ENCODE results near the gene KCNAB1. TPM values are rescaled to one million over a fixed set of nuclear protein-coding genes. Genes with fewer than 3 reads are reported as not detected.

Gene KCNAB1
- total and polyA plus RNA-seq, 10 of the 15 experiments (the other 5 are each of a cell fraction or from before 2014, with no cell fraction given) = 0.11 to 0.69 (median 0.43) TPM; not detected in 6

DNA sequence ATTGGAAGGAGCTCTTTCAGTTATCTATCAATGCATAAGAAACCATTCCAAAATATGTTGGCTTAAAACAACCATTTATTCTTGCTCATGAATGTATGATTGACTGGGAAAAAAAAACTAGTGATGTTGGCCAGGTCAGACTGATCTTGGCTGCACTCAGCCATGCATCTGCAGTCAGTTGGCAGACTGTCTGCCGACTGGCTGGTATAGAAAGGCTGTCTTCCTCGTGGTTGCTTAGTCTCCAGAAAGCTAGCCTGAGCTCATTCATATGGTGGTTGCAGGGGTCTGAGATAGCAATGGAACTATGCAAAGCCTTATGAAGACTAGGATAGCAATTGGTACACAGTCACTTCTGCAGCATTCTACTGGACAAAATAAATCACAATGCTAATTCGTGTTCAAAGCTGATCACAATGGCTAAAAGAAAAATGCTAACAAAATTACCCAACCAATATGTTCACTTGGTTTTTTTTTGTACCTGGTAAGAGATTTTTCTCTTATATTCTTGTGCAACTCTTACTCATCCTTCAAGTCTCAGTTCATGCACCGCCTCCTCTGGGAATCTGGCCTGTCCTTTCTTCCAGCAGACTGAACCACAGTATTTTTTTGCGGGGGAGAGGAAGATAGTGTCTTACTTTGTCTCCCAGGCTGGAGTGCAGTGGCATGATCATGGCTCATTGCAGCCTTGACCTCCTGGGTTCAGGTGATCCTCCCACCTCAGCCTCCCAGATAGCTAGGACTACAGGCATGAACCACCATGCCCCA is 126.8 kb downstream of the KCNAB1 start (continued):
- TF ChIP-seq, protein P1, sequence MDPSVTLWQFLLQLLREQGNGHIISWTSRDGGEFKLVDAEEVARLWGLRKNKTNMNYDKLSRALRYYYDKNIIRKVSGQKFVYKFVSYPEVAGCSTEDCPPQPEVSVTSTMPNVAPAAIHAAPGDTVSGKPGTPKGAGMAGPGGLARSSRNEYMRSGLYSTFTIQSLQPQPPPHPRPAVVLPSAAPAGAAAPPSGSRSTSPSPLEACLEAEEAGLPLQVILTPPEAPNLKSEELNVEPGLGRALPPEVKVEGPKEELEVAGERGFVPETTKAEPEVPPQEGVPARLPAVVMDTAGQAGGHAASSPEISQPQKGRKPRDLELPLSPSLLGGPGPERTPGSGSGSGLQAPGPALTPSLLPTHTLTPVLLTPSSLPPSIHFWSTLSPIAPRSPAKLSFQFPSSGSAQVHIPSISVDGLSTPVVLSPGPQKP (IDR thresholded peaks at IDR 0.05; ENCODE audit: low read depth, low read length) = no peak

DNA sequence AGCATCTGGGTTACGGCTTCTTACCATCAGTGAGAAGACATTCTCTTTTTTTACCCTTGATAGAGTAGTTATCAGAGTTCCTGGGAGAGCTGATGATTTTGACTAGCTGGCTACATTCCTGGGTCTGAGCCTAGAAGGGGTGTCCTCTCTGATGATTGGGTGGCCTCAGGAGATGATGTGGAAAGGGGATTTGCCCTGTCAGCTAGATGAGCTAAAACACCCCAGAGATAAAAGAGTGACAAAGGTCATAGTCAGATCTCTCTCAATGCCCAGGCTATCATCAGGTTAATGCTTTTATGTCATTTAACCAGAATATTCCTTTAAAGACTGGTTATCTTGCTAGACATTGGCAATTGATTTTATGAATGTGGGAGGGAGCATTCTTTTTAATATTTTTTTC is 130.2 kb downstream of the KCNAB1 start:
- FAIRE-seq (no peak), ATAC-seq (no peak), DNase-seq (ENCODE audit: low read depth, low spot score) (no peak)
- no peak overlapping the region for H3K9ac ChIP-seq (ENCODE audit: control insufficient read depth, insufficient read depth, low read length)
- no peaks in the 10 kb centered on the region for H3K9me3 ChIP-seq (replicated peaks; ENCODE audit: control insufficient read depth, insufficient read depth, low read length)
- WGBS (ENCODE audit: insufficient coverage, insufficient replicate concordance, low lambda C conversion rate, missing lambda C conversion rate) = 0% methylated on average over 1 of the region's 1 CpG
- no peak overlapping the region for H3K4me3 ChIP-seq
- intact Hi-C loops (cut with micrococcal nuclease; ENCODE audit: unreplicated experiment) = no loop called here
- in situ Hi-C loops (cut with MboI) = no loop called here
- SMC1A ChIA-PET (ENCODE audit: uncharacterized antibody, unreplicated experiment) = no interaction called here
- no peak overlapping the region for H2AFZ ChIP-seq (ENCODE audit: control insufficient read depth, low read depth, low read length)
- H3K4me1 ChIP-seq (ENCODE audit: control insufficient read depth, insufficient read depth, low read length) = no peaks in the 10 kb centered on the region
- no peaks in the 10 kb centered on the region for H3K79me2 ChIP-seq (ENCODE audit: control insufficient read depth, insufficient read depth, low read length)
- H3K4me2 ChIP-seq (ENCODE audit: control insufficient read depth, insufficient read depth) = no peak overlapping the region
- peaks cover 0 to 3% of the 10 kb centered on the region in 2 experiments; a peak in 1 of 4 replicates for H3K27me3 ChIP-seq (replicated peaks in 1 of 2; ENCODE audit: control insufficient read depth in 2 of 2, insufficient read depth in 2 of 2, low read length in 1 of 2)
- no peaks in the 10 kb centered on the region for H4K20me1 ChIP-seq (ENCODE audit: control insufficient read depth, insufficient read depth)
- no peaks in the 10 kb centered on the region for H3K36me3 ChIP-seq (ENCODE audit: control insufficient read depth in 2 of 2, insufficient read depth in 2 of 2, low read length in 1 of 2)
- no peak overlapping the region for H3K27ac ChIP-seq (ENCODE audit: control insufficient read depth, insufficient read depth)
- CTCF ChIA-PET = interaction anchor here (0.6 kb wide), 1 partner anchor 20 kb away, joined by 3 read pairs; no protein-coding TSS in a partner anchor
- RAD21 ChIA-PET (ENCODE audit: unreplicated experiment) = no interaction called here
- BruUV-seq (replicated peaks) = no TSS peak
- POLR2A ChIA-PET = no interaction called here
- TF ChIP-seq JUNB (IDR thresholded peaks at IDR 0.05) (no peak), WRNIP1 (IDR thresholded peaks at IDR 0.05; ENCODE audit: borderline replicate concordance, low read depth, low read length) (no peak), NBN (IDR thresholded peaks at IDR 0.05) (no peak), RELA (IDR thresholded peaks at IDR 0.05; ENCODE audit: borderline replicate concordance, partially characterized antibody) (no peak), TCF3 (IDR thresholded peaks at IDR 0.05; ENCODE audit: borderline replicate concordance, insufficient read depth, low read depth, low read length) (no peak), NR2C2 (IDR thresholded peaks at IDR 0.05; ENCODE audit: borderline replicate concordance, control insufficient read depth, insufficient read length, low read depth) (no peak), HDAC6 (IDR thresholded peaks at IDR 0.05; ENCODE audit: unreplicated experiment) (no peak), EZH2 (IDR thresholded peaks at IDR 0.05; ENCODE audit: borderline replicate concordance, control insufficient read depth, low read depth, low read length) (no peak), EP300 (IDR thresholded peaks at IDR 0.05; ENCODE audit: borderline replicate concordance in 1 of 2, control insufficient read depth in 1 of 2, low read depth in 2 of 2, low read length in 2 of 2) (no peak), ESRRA (IDR thresholded peaks at IDR 0.05; ENCODE audit: low read length) (no peak), HDAC2 (IDR thresholded peaks at IDR 0.05) (no peak), MTA3 (IDR thresholded peaks at IDR 0.05; ENCODE audit: borderline replicate concordance, low read length) (no peak), BMI1 (IDR thresholded peaks at IDR 0.05; ENCODE audit: borderline replicate concordance) (no peak)
- TF ChIP-seq, protein P2, sequence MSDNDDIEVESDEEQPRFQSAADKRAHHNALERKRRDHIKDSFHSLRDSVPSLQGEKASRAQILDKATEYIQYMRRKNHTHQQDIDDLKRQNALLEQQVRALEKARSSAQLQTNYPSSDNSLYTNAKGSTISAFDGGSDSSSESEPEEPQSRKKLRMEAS (IDR thresholded peaks at IDR 0.05; ENCODE audit: low read depth, low read length) = no peak
- TF ChIP-seq, protein P3, sequence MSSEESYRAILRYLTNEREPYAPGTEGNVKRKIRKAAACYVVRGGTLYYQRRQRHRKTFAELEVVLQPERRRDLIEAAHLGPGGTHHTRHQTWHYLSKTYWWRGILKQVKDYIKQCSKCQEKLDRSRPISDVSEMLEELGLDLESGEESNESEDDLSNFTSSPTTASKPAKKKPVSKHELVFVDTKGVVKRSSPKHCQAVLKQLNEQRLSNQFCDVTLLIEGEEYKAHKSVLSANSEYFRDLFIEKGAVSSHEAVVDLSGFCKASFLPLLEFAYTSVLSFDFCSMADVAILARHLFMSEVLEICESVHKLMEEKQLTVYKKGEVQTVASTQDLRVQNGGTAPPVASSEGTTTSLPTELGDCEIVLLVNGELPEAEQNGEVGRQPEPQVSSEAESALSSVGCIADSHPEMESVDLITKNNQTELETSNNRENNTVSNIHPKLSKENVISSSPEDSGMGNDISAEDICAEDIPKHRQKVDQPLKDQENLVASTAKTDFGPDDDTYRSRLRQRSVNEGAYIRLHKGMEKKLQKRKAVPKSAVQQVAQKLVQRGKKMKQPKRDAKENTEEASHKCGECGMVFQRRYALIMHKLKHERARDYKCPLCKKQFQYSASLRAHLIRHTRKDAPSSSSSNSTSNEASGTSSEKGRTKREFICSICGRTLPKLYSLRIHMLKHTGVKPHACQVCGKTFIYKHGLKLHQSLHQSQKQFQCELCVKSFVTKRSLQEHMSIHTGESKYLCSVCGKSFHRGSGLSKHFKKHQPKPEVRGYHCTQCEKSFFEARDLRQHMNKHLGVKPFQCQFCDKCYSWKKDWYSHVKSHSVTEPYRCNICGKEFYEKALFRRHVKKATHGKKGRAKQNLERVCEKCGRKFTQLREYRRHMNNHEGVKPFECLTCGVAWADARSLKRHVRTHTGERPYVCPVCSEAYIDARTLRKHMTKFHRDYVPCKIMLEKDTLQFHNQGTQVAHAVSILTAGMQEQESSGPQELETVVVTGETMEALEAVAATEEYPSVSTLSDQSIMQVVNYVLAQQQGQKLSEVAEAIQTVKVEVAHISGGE (CRISPR knock-in tag; IDR thresholded peaks at IDR 0.05) = no peak
